Measurements from ENCODE around the gene PTMA.
A peak's percentile ranks its signal among the peaks of the same experiment; 100 is the strongest.

Gene PTMA

DNA sequence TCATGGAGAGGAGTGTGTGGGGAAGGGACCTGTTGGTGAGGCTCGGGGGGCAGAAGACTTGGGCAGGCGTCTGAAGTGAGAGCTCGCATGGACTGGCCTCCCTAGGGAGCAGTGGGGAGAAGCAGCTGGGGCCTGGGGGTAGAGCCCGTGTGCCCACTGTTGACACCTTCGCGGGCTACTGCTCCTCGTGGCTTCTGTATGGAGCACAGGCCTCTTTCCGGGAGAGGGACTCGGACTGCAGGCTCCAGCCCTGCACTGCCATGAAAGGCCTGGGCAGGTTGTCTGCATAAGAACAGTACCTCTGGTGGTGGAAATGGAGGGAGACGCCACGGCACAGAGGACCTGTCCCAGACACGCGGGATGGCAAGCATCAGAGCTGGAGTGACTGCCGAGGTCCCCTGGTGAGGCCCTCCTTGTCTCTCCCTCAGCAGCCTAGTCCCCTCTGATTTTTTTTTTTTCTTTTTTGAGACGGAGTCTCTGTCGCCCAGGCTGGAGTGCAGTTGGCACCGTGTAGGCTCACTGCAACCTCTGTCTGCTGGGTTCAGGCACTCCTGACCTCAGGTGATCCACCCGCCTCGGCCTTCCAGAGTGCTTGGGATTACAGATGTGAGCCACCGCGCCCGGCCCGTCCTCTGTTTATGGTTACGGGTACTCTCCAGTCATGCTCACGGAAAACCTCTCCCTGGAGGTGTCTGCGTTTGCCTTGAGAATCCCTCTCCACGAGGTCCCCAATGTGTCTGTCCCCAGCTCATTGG is 44.7 kb upstream of the PTMA start:
- H3K4me3 ChIP-seq (ENCODE audit: low read length): no peak overlapping the region
- DNase-seq (ENCODE audit: low read depth): no peak
- TF ChIP-seq, protein P1, sequence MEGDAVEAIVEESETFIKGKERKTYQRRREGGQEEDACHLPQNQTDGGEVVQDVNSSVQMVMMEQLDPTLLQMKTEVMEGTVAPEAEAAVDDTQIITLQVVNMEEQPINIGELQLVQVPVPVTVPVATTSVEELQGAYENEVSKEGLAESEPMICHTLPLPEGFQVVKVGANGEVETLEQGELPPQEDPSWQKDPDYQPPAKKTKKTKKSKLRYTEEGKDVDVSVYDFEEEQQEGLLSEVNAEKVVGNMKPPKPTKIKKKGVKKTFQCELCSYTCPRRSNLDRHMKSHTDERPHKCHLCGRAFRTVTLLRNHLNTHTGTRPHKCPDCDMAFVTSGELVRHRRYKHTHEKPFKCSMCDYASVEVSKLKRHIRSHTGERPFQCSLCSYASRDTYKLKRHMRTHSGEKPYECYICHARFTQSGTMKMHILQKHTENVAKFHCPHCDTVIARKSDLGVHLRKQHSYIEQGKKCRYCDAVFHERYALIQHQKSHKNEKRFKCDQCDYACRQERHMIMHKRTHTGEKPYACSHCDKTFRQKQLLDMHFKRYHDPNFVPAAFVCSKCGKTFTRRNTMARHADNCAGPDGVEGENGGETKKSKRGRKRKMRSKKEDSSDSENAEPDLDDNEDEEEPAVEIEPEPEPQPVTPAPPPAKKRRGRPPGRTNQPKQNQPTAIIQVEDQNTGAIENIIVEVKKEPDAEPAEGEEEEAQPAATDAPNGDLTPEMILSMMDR (conservative IDR thresholded peaks at IDR 0.05; ENCODE audit: low read length): no peak

DNA sequence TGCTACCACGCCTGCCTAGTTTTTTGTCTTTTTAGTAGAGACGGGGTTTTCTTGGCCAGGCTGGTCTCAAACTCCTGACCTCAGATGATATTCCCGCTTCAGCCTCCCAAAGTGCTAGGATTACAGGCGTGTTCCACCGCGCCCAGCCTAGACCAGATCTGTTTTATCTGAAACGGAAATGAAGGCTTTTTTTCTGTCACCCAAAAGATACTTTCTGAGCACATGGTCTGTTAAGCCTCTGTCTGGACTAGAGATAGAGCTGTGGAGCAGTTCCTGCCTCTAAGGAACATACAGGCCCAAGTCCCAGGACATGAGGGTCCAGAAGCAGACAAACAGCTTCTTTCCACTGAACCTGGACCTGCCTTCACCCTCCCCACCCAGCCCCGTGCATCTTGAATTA is 43.6 kb upstream of the PTMA start:
- DNase-seq (ENCODE audit: low read depth): no peak
- H3K4me3 ChIP-seq (ENCODE audit: low read length): no peak overlapping the region
- TF ChIP-seq, protein P1 (conservative IDR thresholded peaks at IDR 0.05; ENCODE audit: low read length): no peak

DNA sequence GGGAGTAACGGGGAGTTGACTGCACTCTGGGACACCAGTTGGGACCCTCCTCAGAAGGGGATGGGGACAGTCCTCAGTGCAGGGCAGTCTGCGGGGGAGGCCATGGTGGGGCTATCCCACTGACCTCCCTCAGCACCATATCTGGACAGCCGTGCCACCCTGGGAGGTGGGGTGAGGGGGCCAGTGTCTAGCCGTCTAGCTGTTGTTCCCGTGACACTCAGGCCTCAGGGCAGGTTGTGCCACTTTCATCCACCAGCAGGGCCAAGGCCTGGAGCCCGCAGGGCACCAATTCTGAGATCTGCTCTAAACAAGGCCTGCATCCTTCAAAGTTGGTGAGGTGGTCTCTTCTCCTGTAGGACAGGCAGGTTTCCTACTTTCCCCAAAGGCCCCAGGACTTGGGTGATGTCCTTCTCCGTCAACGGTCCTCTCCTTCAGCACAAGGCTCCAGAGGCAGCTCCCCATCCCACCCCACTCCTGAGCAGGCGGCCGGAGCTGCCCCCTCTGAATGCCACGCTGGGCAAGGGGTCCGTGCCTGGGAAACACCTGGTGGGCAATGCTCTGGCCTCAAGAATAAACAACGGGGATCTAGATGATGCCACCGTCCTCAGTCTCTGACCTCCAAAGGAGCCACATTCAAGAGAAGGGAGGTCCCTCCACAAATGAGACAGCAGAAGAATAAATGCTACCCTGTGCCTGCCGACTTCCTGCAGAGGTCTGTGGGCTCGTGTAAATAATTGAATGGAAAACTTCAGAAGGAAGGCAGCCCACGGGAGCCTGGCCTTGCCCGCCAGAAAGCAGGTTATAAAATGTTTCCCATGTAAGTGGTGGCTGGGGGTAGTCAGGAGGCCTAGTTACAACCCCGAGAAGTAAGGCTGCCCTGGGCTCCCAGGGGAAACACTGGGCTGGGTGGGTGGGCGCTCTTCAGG is 42.8 kb upstream of the PTMA start:
- H3K4me3 ChIP-seq (ENCODE audit: low read length): peak overlapping the region; percentile 72
- TF ChIP-seq, protein P1 (conservative IDR thresholded peaks at IDR 0.05; ENCODE audit: low read length): no peak
- no peak for DNase-seq (ENCODE audit: low read depth)

DNA sequence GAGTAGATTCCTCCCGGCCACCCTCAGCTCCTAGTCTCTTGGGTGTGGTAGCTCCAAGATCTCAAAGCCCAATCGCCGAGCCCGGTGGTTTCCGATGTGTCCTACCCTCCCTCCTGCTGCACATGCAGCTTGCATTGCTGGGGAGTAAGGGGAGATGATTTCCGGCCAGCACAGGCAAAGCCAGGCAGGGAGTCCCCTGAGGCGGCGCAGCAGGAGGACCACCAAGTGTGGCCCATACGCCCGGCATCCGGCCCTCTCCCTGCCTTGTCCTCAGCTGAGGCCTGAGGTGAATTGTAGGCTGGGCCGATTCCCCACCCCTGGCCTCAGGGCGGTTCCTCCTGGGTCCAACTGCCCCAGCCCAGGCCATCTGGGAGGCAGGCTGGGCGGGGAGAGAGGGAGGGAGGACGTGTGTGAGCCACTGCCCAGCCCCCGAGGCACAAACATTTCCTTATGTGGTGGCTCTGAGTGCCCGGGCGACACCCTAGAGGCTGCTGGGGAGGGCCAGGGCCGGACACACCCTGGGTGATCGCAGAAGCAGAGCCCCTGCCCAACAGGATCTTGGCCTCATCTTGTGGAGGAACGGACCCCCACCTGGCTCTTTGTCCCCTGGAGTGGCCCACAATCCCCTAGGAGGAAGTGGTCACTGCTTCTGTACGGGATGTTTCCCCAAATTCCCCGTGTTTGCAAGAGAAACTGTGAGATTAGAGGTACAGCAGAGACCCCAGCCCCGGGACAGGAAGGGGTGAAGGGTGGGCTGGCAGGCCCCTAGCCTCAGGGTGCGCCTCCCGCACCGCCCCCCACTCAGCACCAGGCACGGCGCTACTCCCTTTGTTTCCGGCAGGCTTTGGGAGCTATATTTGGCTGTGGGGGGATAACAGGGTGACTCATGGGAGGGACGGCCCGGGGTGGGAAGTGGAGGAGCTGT is 41.9 kb upstream of the PTMA start:
- DNase-seq (ENCODE audit: low read depth): peak; percentile 96
- H3K4me3 ChIP-seq (ENCODE audit: low read length): peak overlapping the region; percentile 72
- TF ChIP-seq, protein P1 (conservative IDR thresholded peaks at IDR 0.05; ENCODE audit: low read length): no peak; the same call in 1 of the 2 replicates

DNA sequence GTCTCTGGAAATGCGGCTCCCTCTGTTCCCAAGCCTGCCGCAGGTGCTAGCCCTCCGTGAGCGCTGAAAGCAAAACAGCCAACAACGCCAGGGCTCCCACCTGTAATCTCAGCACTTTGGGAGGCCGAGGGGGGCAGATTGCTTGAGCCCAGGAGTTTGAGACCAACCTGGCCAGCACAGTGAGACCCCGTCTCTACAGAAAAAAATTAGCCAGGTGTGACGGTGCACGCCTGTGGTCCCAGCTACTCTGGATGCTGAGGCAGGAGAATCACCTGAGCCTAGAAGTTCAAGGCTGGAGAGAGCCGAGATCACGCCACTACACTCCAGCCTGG is 41.3 kb upstream of the PTMA start:
- DNase-seq (ENCODE audit: low read depth): no peak
- peak overlapping the region; percentile 72 for H3K4me3 ChIP-seq (ENCODE audit: low read length)
- TF ChIP-seq, protein P1 (conservative IDR thresholded peaks at IDR 0.05; ENCODE audit: low read length): no peak

DNA sequence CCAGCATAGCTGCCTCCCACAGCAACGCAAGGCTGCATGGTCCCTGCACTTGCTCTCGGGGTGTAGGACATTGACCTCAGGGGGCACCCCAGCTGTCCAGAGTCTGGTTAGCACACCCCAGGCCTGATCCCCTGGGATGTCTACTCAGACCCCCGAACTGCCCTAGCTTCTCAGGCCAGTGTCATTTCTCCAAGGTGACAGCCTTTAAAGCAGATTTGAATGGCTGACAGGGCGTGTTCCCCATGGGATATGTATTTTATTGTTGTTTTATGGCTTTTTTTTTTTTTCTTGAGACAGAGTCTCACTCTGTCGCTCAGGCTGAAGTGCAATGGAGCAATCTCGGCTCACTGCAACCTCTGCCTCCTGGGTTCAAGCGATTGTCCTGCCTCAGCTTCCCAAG is 40.8 kb upstream of the PTMA start:
- DNase-seq (ENCODE audit: low read depth): no peak
- no peak overlapping the region for H3K4me3 ChIP-seq (ENCODE audit: low read length)
- TF ChIP-seq, protein P1 (conservative IDR thresholded peaks at IDR 0.05; ENCODE audit: low read length): no peak

Measured in AG10803 (cell line).